ENCODE results near the gene AHRR.
"Not testable (repeated sequence)": the region's sequence is repeated elsewhere in the genome, so short reads cannot be mapped to it uniquely, and the experiment has no call there.

Gene AHRR

DNA sequence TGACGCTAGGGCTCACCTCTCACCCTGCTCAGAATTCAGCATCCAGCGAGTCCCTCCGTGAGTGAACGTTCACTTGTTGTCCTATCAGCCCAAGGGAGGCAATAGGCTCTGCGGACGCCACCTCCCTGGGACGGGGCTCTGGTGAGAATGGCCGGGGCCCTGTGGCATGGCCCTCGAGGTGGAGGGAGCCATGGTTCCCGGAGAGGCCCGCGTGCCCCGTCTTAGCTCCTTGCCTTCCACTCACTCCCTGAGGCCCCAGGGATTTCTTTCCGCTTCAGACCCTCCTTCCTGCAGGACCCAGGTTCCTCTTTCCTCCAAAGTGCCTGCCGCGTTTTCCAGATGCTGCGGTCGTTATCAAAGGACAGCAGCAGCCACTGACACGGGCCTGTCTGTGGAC, 142.9 kb downstream of the AHRR start:
- H3K27ac ChIP-seq: no peak overlapping the region
- no peak for DNase-seq (ENCODE audit: low read depth, low spot score)

DNA sequence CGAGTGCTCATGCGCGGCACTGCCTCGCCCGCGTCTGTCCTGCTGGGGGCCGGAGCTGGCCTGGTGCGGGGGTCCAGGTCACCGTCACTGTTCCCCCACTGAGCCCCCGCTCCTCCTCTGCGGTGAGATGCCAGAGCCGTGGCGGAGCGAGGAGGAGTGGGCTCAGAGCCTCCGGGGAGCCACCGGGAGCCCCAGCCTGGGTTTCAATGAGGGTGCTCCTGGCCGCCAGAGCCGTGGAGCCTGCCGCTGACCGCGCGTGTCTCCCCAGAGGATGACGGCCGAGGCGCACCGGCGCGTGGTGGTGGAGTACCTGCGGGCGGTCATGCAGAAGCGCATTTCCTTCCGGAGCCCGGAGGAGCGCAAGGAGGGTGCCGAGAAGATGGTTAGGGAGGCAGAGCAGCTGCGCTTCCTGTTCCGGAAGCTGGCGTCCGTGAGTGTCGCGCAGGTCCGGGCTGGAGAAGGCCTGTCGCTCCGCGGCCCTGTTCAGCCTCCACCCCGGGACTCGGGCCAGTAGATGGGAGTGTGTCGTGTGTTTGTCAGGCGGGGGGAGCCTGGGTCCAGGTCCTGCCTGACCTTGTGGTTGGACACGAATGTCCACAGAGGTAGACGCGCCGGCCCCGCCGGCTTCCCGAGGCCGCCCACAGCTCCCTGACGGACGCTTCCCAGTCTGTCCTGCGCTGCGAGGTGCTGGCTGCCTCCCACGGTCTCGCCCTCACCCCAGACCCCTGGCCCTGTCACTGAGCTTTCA, 143.5 kb downstream of the AHRR start:
- DNase-seq (ENCODE audit: low read depth, low spot score): no peak
- H3K27ac ChIP-seq: no peak overlapping the region

DNA sequence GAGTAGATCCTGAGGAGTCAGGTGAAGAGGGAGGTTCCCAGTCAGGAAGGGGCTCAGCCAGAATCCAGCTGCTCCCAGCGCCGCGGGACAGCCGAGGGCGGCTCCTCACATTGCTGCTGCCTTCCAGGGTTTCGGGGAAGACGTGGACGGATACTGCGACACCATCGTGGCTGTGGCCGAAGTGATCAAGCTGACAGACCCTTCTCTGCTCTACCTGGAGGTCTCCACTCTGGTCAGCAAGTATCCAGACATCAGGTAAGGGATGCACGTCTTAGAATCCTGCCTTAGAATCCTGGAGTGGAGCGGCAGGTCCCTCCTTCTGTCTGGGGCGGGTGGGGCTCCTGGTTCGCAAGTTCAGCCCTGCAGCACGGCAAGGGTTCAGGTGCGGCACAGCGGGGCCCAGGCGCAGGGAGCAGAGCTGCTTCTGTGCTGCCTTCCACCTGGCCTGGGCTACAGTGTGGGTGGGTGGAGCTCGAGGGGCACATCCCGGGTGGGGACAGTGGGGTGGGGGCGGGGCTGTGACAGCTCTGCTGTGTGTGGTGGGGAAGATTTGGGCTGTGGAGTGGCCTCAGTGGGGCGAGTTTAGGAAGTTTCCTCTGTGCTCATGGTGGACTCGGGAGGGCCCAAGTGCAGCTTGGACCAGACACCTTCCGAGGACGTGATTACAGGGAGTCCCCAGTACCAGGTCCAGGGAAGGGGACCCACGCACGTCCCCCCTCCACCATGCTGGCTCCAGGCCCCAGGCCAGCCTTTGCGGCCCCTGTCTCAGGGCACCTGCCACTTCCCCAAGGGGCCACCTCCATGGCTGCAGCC, 144.3 kb downstream of the AHRR start:
- no peak for DNase-seq (ENCODE audit: low read depth, low spot score)
- no peak overlapping the region for H3K27ac ChIP-seq

DNA sequence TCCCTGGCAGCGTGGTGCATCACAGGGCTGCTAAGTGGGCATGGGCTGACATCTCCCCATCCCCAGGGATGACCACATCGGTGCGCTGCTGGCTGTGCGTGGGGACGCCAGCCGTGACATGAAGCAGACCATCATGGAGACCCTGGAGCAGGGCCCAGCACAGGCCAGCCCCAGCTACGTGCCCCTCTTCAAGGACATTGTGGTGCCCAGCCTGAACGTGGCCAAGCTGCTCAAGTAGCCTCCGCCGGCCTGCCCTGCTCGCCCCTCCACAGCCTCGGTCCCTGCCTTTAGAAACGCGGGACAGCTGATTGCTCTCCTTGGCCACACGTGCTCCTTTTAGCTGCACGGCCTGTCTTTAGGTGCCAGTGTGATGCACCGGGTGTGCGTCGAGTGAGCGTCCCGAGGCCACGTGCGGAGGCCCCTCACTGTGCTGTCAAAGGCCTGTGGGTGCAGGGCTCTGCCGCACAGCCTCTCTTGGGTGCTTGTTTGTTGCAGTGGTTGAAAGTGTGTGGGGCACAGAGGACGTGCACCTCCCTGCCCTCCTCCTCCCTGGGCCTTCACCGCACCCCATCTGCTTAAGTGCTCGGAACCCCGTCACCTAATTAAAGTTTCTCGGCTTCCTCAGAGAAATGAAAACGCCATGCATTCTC, 145.3 kb downstream of the AHRR start:
- H3K27ac ChIP-seq: no peak overlapping the region
- no peak for DNase-seq (ENCODE audit: low read depth, low spot score)

DNA sequence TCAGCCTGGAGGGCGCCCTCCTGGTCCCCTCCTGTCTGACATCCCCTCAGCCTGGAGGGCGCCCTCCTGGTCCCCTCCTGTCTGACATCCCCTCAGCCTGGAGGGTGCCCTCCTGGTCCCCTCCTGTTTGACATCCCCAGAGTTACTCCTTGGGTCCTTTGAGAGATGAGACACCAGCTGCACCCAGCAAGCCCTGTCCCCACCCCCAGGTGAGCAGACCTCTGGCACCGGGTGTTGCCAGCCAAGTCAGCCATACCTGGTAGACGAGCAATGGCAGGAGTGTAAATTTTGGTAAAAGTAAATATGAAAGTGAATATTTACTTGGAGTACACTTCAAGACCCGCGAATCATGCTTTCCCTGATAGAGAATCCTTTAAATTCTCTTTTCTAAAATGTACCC, 146.9 kb downstream of the AHRR start:
- DNase-seq (ENCODE audit: low read depth, low spot score): no peak
- no peak overlapping the region for H3K27ac ChIP-seq

DNA sequence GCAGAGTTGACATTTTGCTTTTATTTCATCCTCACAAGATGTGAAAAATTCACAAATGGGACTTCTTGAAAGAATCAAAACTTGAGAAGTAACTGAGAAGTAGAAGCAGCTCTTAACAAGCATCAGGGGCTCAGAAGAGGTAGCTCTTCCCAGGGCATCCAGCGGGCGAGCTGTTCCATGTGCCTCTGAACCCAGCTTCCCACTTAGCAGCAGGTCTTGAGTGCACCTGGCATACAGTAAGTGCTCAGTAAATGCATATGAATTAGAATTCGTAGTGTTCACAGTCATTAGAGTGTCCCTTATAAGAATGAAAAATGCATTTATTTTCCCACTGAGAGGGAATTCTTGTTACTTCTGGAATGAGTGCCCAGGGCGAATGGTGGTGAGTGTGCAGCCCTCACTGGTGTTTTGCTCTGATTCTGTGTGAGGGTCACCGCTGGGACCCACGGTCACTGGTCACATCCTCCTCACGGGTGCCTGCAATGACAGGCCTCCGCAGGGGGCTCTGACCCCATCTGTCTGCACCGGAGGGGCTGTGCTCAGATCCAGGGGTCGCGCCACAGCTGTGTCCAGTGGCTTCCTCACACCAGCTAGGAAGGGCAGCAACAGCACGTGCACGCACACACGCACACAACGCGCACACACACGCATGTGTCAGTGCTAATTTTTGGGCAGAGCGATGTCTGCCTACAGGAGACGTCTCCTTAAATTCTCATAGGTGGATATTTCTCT, 148.4 kb downstream of the AHRR start:
- no peak overlapping the region for H3K27ac ChIP-seq
- no peak for DNase-seq (ENCODE audit: low read depth, low spot score)

DNA sequence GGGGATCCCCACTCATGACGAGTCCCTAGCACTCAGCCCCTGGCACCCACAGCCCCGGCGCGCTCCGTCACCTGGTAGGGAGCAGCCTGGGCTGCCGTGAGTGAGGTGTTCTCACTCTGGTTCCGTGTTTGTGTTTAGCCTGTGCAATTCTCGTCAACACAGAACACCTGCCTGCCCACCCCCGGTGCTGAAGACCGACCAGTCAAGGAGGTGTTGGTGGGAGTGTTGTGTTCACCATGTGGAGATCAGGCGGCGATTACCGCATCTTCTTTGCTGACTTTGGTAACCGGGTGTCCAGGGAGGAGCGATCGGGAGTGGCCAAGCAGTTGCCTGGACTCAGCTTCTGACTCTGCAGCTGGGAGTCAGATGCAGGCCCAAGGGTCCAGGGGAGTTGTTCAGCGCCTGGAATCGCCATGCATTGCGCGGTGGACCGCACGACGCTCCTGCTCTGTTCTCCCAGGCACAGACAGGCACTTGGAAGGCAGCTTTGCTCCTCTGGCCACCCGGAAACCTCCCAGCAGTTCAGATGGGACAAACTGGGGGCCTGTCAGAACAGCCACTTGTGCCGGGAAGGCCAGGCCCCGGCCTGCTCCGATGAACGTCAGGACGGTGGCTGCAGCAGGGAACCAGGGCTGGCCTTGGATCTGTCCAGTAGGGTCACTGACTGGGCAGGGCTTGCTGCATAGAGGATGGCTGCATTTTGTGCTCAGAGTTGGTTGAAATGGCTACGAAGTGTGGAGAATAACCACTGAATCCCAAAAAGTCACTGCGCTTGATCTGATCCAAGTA, 149.6 kb downstream of the AHRR start:
- DNase-seq (ENCODE audit: low read depth, low spot score): no peak
- H3K27ac ChIP-seq: no peak overlapping the region

DNA sequence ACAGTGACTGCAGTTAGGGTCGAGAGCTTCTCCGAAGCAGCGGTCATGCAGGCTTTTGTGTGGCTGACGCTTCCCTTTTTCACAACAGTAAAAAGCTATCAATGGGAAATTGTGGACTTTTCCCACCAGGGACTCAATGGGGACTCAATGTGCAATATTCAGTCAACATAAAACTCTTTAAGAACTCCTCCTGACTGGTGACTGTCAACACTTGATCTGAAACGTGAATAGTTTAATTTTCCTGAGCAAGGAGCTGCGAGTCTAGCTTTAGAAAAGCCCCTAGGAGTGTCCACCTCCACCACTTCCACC, 150.2 kb downstream of the AHRR start:
- H3K27ac ChIP-seq: no peak overlapping the region
- no peak for DNase-seq (ENCODE audit: low read depth, low spot score)

DNA sequence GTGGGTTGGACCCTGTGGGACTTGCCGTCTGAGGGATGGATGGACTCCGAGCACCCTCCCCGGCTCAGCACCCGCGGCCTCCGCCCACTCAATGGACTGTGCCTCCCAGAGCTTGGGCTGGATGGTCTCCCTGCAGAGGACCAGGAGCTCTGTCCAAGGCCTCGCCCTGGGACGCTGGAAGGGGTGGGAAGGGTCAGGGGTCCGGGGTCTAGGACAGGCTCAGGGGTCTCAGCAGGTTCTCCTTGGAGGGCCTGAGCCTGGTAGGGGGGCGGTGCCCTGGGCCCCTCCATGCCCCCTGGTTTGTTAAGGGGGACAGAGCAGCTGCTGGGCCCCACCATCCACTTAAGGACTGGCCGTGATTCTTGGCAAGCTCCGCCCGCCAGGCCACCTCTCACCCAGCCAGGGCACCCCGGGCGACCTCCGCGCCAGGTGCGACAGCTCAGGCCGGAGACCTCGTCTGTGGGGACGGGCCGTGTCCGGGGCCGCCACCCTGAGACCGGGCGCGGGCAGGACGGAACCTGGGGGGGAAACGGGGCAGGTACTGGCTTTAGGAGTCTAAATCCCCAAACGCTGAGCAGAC, 150.7 kb downstream of the AHRR start:
- no peak for DNase-seq (ENCODE audit: low read depth, low spot score)

DNA sequence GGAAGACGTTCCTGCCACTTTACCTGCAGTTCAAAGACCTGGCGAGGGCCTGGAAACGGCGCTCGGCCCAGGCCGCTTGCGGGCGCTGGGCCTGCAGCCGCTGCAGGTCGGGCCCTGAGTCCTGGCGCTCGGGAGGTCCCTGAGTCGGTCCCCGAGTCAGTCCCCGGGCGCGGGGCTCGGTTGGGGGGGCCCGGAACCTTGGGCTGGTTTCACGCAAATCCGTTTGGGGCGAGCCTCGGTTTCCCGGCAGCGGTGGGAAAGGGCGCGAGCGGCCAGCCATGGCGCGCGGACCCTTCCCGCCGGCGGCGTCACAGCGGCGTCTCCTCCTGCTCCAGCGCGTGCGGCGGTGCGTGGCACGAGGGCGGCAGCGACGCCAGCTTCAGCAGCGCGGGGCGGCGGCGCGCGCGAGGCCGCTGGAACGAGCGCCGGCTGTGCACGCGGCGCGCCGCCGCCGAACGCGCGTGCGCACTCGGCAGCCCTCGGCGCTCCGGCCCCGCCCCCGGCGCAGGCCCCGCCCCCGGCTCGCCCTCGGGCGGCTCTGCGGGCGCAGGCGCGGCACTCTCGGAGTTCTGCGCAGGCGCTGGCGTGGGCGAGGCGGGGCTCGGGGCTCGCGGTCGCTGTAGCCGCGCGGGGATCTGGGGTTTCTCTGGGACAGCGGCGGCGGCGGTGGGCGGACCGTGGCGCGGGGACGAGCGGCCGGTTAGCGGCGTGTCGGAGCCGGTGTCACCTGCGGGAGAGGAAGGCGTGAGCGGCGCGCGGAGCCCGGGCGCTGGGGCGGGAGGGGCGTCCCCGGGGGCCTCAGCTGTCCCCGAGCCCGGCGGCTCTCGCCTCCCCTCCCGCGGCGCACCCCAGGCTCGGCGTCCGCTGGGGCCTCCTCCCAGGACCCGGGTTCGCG, 151.4 kb downstream of the AHRR start:
- H3K27ac ChIP-seq: peak overlapping the region; percentile 33
- no peak for DNase-seq (ENCODE audit: low read depth, low spot score)

More for the DNA sequence above, 150.7 kb downstream of the AHRR start:
- peak overlapping the region; percentile 28 for H3K27ac ChIP-seq

DNA sequence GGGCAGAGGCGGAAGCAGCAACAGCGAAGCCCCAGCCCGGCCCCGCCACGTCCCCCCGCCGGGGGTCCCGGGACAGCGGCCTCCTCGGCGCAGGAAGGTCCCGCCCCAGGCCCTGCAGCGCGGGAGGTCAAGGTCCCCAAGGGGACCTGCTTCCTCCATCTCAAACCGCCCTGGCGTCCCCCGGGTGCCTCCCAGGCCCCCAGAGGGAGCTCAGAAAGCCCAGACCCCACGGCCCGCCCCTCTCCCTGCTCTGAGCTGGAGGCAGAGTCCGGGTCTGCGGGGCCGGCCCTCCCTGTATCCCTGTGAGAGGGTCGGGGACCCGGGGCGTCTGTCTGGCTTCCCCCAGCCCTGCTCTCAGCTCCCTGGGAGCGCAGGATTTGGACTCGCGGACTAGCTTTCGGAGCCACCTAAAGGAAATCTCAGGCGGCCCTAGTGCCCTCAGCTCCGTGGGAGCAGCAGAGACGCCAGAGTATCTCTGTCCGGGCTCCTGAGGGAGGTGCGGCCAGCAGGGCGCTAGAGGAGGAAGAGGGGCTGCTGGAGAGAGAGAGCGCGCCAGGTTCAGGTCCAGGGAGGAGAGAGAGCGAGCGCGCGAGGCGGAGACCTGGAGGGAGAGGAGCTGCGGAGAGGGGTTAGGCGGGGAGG, 152.2 kb downstream of the AHRR start:
- H3K27ac ChIP-seq: peak overlapping the region; percentile 33
- DNase-seq (ENCODE audit: low read depth, low spot score): no peak

DNA sequence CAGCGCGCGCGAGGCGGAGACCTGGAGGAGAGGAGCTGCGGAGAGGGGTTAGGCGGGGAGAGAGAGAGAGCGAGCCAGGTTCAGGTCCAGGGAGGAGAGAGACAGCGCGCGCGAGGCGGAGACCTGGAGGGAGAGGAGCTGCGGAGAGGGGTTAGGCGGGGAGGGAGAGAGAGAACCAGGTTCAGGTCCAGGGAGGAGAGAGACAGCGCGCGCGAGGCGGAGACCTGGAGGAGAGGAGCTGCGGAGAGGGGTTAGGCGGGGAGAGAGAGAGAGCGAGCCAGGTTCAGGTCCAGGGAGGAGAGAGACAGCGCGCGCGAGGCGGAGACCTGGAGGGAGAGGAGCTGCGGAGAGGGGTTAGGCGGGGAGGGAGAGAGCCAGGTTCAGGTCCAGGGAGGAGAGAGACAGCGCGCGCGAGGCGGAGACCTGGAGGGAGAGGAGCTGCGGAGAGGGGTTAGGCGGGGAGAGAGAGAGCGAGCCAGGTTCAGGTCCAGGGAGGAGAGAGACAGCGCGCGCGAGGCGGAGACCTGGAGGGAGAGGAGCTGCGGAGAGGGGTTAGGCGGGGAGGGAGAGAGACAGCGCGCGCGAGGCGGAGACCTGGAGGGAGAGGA, 152.8 kb downstream of the AHRR start:
- not testable (repeated sequence) for H3K27ac ChIP-seq; DNase-seq (ENCODE audit: low read depth, low spot score)

DNA sequence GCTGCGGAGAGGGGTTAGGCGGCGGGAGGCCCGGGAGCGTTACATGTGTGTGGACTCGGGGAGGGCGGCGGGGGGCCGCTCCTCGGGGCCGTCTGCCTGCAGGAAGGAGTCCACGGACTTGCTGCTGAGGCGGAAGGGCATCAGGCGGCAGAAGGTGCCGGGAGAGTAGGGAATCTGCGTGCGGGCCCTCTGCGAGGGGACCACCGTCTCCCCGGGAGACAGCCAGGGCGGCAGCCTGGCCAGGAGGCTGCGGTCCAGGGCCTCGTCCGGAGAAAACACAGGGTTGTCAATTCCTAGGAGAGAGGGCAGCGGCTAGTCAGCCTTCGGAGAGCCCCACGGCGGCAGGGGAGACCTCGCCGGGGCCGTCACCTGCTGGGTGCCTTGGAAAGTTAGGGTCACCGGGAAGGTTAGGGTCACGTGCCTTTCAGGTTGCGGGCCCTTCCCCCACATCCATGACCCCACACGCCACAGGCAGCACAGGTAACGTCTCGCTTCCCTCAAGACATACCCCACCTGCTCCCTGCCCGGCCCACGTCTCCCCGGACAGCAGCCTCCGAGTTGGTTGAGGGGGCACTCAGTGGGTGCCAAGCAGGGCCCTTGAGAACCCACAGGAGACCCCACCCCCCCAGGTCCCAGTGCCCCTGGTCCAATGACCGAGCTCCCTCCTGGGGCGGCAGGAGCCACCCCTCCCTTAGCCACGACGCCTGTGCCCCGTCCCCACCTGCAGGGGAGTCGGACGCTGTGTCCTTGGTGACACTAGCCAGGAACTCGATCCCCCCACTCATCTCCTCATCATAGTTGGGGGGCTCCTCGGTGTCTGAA, 153.5 kb downstream of the AHRR start:
- no peak overlapping the region for H3K27ac ChIP-seq
- DNase-seq (ENCODE audit: low read depth, low spot score): no peak

DNA sequence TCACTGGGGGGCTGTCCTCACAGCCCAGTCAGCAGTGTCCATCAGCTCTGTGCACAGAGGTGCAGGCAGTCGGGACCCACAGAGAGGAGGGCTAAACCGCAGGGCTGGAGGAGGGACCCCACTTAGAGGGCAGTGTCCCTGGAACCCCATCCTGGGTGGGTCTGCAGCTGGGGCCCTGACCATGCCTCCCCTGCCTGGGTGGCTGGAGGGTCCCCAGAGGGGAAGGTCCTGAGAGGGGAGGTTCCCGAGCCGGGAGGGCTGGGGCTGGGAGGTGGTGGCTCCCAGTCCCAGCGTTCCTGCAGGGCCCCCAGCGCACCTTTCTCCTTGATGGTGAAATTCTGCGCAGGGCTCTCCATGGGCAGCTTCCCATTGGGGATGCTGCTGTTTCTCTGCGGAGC, 154.2 kb downstream of the AHRR start:
- H3K27ac ChIP-seq: no peak overlapping the region
- no peak for DNase-seq (ENCODE audit: low read depth, low spot score)

DNA sequence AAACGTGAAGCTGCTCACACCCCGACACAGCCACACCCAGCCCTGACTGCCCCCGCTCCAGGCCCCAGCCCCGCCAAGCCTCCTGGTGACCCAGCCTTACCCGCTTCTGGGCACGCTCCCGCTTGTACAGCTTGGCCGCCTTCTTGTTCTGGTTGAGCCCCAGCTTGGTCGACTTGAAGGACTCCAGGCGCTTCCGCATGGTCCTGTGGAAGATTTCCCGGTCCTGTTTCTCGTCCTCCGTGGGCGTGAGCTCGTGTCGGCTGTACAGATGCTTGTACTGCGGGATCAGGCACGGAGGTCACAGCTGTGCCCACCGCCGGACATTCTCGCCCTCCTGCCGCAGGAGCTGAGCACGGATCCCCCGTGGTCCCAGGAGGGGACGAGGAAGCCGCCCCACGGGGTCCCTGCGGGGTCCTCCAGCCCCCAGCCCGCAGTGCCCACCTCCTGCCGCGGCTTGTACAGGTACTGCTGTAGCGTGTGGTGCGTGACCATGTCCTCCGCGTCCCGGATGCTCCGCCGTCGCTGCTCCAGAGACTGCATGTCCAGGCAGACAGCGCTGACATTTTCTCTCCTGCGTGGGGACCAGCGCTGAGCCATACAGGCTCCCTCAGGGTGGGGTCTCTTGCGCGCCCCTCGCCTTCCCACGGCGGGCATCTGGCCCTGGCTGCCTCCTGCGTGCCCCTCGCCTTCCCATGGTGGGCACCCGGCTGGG, 154.7 kb downstream of the AHRR start:
- H3K27ac ChIP-seq: no peak overlapping the region
- DNase-seq (ENCODE audit: low read depth, low spot score): no peak

DNA sequence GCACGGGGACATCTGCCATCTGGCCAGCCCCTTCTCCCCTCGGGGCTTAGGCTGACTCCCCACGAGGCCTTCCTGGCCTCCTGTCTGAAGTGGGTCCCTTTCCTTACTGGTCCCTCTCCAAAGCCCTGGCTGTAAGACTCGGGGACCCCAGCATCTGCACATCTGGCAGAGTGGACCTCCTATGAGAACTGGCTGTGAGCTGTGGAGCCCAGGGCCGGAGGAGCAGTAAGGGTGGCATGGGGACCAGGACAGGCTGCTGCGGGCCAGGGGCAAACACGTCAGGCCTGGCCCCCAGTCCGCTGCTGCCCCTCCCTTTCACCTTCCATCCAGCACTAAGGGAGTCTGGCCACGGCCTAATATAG, 155.3 kb downstream of the AHRR start:
- H3K27ac ChIP-seq: no peak overlapping the region
- no peak for DNase-seq (ENCODE audit: low read depth, low spot score)
